AG04450 (cell line): ENCODE data around the gene FUT6. TPM values are rescaled to one million over a fixed set of nuclear protein-coding genes. Genes with fewer than 3 reads are reported as not detected.

Source experiments
- CTCF ChIA-PET: fragments of 300-600, 350-600 bp; formaldehyde crosslinking; extraction: SDS; loops from one replicate; lab custom pipeline; 2022; ENCODE audit warnings: antibody characterized with exemption, inconsistent platforms; lab: Charles Lee
- POLR2A ChIA-PET: fragments of 350-600 bp; formaldehyde crosslinking; extraction: SDS; loops from one replicate; lab custom pipeline; 2021; ENCODE audit warnings: antibody characterized with exemption, inconsistent platforms; lab: Yijun Ruan, JAX
- DNase-seq: peaks from one replicate; pipeline ENCODE4 v3.0.0-alpha.2; 2011; ENCODE audit warnings: low read depth, low spot score
- H3K27ac ChIP-seq: one replicate; pipeline ENCODE4 v1.5.1; 2012; ENCODE audit warnings: low read depth, low read length, control low read depth
- H3K27me3 ChIP-seq: one replicate; pipeline ENCODE4 v1.6.0; 2012; ENCODE audit warnings: low read length; ENCODE audit not compliant: control insufficient read depth, insufficient read depth
- H3K4me3 ChIP-seq: 2 replicates; pipeline ENCODE4 v1.5.1; 2011; ENCODE audit warnings: mild to moderate bottlenecking, low read depth, low read length, control low read depth
- H3K9me3 ChIP-seq: 2 replicates; pipeline ENCODE4 v1.5.1; 2012; ENCODE audit warnings: low read length; ENCODE audit not compliant: control insufficient read depth, insufficient read depth
- polyA plus RNA-seq: library from polyadenylated mRNA; depleted of rRNA; stranded (reverse); fragments of >200 nt; gene quantifications from 2 replicates; pipeline ENCODE4 v1.2.3, GENCODE V29; 2011
- TF ChIP-seq, protein P1 (sequence below): IDR thresholded peaks from 2 replicates; pipeline ENCODE4 v1.5.1; 2011; ENCODE audit warnings: low read depth, low read length, control low read depth, inconsistent platforms

The FUT6 gene
- polyA plus RNA-seq, 1 experiment, result not detected

DNA sequence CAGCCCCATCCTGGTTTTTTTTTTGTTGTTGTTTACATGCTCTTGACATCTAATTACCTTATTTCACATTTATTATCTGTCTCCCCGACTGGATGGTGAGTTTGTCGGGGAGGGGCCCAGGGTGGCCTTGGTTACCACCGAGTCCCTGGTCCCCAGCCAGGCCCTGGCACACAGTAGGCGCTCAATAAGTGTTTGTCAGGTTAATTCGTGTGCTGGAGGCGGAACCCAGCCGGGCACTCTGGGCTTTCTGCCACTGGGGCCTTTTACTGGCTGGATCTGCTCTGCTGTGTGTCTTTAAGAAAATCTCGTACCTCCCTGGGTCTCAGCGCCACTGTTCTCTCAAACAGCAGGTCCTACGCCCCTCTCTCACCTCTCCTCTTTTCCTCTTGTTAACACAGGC is 30.0 kb downstream of the FUT6 start:
- POLR2A ChIA-PET, result interaction anchor here (1.4 kb wide), 1 partner anchor 18 kb away, joined by 4 read pairs; no protein-coding TSS in a partner anchor
- H3K9me3 ChIP-seq, result peaks cover 4% of the 10 kb centered on the region; the same call in 1 of the 2 replicates
- peaks cover 31% of the 10 kb centered on the region for H3K27me3 ChIP-seq
- TF ChIP-seq, protein P1, sequence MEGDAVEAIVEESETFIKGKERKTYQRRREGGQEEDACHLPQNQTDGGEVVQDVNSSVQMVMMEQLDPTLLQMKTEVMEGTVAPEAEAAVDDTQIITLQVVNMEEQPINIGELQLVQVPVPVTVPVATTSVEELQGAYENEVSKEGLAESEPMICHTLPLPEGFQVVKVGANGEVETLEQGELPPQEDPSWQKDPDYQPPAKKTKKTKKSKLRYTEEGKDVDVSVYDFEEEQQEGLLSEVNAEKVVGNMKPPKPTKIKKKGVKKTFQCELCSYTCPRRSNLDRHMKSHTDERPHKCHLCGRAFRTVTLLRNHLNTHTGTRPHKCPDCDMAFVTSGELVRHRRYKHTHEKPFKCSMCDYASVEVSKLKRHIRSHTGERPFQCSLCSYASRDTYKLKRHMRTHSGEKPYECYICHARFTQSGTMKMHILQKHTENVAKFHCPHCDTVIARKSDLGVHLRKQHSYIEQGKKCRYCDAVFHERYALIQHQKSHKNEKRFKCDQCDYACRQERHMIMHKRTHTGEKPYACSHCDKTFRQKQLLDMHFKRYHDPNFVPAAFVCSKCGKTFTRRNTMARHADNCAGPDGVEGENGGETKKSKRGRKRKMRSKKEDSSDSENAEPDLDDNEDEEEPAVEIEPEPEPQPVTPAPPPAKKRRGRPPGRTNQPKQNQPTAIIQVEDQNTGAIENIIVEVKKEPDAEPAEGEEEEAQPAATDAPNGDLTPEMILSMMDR, result no peak
- no peak for DNase-seq
- H3K4me3 ChIP-seq, result no peak overlapping the region
- CTCF ChIA-PET, result interaction anchor here (1.3 kb wide), 1 partner anchor 19 kb away, joined by 3 read pairs; no protein-coding TSS in a partner anchor
- H3K27ac ChIP-seq, result no peak overlapping the region

DNA sequence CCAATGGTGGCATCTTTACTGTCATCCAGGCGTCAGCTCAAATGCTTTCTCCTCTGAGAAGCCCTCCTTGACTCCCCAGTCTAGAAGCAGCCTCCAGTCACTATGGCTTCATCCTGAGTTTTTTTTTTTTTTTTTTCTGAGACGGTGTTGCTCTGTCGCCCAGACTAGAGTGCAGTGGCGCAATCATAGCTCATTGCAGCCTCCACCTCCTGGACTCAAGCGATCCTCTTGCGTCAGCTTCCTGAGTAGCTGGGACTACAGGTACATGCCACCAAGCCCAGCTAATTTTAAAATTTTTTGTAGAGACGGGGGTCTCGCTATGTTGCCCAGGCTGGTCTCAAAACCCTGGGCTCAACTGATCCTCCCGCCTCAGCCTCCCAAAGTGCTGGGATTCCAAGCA is 30.4 kb downstream of the FUT6 start:
- POLR2A ChIA-PET, result interaction anchor here (0.7 to 1.4 kb wide), 2 partner anchors 19 to 187 kb away, joined by 4 to 8 read pairs; no protein-coding TSS in a partner anchor
- Histone ChIP-seq H3K27me3 (peaks cover 31% of the 10 kb centered on the region), H3K4me3 (no peak overlapping the region), H3K27ac (no peak overlapping the region), H3K9me3 (peaks cover 4% of the 10 kb centered on the region; the same call in 1 of the 2 replicates)
- TF ChIP-seq, protein P1, result no peak
- CTCF ChIA-PET, result interaction anchor here (0.8 to 1.3 kb wide), 2 partner anchors 19 to 178 kb away, joined by 3 read pairs; no protein-coding TSS in a partner anchor
- DNase-seq, result no peak

DNA sequence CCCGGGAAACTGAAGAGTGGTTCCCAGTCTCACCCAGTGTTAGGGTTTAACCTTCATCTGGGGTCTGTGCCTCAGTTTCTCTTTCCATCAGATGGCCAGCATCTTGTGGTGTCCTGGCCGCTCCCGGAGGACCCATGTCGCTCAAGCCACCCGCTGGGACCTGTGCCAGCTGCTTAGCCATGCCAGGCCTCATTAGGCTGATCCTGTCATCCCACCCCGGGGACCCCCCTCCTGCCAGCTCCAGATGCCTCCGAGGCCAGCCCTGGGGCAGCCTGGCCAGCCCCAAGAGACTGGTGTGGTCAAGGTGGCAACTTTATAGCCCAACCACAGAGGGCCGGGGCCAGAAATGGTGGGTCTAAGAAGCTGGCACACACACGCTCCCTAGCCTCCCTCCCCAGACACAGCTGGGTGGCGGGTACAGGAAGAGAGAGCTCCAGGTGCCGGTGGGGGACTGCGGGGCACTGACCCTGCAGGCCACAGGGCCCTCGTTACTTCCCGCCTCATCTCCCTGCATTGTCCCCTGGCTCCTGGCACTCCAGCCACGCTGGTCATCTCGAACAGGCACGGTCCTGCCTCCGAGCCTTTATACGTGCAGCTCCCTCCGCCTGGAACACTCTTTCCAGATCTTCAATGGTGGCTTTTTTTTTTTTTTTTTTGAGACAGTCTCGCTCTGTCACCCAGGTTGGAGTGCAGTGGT is 31.2 kb downstream of the FUT6 start:
- Histone ChIP-seq H3K27ac (no peak overlapping the region), H3K9me3 (peaks cover 4% of the 10 kb centered on the region; the same call in 1 of the 2 replicates), H3K27me3 (peaks cover 30% of the 10 kb centered on the region), H3K4me3 (no peak overlapping the region)
- TF ChIP-seq, protein P1, result no peak
- DNase-seq, result no peak
- ChIA-PET CTCF (interaction anchor here (0.8 to 1.3 kb wide), 3 partner anchors 20 to 179 kb away, joined by 3 read pairs; no protein-coding TSS in a partner anchor), POLR2A (interaction anchor here (0.7 to 1.4 kb wide), 2 partner anchors 20 to 188 kb away, joined by 4 to 8 read pairs; no protein-coding TSS in a partner anchor)

DNA sequence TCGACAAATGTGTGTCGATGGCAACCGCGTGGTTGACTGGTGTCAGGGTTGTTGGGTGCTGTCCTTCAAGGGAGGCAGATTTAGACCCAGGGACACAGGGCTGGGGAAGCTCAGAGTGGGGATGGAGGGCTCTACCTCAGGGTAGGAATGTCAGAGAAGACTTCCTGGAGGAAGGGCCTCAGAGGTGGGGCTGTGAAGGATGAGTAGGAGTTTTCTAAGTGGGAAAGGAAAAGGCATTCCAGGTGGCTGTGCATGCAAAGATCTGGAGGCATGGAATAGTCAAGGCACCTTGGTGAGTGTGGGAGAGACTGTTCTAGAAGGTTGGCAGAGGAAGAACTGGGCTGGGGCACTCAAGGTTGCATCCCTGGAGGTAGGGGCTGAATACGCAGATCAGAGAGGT is 32.6 kb downstream of the FUT6 start:
- ChIA-PET CTCF (interaction anchor here (0.5 kb wide), 1 partner anchor 39 kb away, joined by 3 read pairs; no protein-coding TSS in a partner anchor), POLR2A (interaction anchor here (0.5 to 0.7 kb wide), 2 partner anchors 10 to 96 kb away, joined by 4 to 7 read pairs; no protein-coding TSS in a partner anchor)
- no peak overlapping the region for H3K4me3 ChIP-seq
- H3K9me3 ChIP-seq, result peaks cover 4% of the 10 kb centered on the region; the same call in 1 of the 2 replicates
- H3K27me3 ChIP-seq, result peaks cover 30% of the 10 kb centered on the region
- TF ChIP-seq, protein P1, result no peak
- DNase-seq, result no peak
- H3K27ac ChIP-seq, result no peak overlapping the region

DNA sequence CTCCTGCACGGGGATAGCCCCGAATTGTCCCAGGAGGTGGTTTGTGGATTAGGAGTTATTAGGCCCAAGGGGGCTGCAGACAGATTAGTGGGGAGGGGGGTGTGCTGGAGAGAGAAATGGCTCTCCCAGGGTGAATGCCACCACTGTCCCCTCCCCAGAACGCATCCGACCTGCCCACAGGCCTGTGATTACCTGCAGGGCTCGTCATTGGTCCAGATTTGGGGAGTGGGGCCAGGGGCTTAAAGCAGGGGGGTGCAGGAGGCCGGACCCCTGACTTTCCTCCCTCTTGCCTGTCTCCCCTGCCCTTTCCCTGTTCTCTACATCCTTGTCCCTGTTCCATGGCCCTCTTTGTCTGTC is 33.4 kb downstream of the FUT6 start:
- POLR2A ChIA-PET, result no interaction called here
- Histone ChIP-seq H3K9me3 (peaks cover 4% of the 10 kb centered on the region; the same call in 1 of the 2 replicates), H3K27me3 (peaks cover 31% of the 10 kb centered on the region), H3K27ac (no peak overlapping the region), H3K4me3 (no peak overlapping the region)
- CTCF ChIA-PET, result interaction anchor here (0.5 to 0.8 kb wide), 2 partner anchors 53 to 85 kb away, joined by 3 read pairs; no protein-coding TSS in a partner anchor
- no peak for DNase-seq
- TF ChIP-seq, protein P1, result no peak
